ENCODE results near the gene NXPE3.
"Not testable (repeated sequence)": the region's sequence is repeated elsewhere in the genome, so short reads cannot be mapped to it uniquely, and the experiment has no call there.

NXPE3 gene

DNA sequence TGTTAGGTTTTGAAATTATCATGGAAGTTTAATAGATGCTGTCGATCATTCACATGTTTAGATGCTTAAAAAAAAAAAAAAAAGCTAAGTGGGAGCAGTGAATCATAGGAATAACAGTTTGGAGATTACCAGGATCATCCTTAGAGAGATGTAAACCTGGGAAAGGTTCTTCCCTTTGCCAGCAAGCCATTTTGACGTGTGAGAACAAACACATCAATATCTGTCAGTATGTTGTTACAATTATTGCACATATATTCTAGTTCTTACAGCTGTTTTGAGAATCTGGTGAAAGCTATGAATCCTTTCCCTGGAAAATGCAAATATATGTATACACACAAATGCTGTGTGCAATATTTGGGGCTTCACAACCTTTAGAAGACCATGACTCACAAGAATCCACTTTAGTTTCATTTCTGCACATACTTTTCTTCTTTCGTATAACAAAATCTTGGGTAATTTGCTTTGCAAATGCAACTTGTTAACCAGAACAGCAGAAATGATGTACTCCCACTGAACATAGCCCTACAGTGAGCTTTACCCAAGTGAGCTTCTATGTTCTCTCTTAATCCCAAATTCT lies 82.3 kb downstream of the NXPE3 start:
- TF ChIP-seq, protein P1, sequence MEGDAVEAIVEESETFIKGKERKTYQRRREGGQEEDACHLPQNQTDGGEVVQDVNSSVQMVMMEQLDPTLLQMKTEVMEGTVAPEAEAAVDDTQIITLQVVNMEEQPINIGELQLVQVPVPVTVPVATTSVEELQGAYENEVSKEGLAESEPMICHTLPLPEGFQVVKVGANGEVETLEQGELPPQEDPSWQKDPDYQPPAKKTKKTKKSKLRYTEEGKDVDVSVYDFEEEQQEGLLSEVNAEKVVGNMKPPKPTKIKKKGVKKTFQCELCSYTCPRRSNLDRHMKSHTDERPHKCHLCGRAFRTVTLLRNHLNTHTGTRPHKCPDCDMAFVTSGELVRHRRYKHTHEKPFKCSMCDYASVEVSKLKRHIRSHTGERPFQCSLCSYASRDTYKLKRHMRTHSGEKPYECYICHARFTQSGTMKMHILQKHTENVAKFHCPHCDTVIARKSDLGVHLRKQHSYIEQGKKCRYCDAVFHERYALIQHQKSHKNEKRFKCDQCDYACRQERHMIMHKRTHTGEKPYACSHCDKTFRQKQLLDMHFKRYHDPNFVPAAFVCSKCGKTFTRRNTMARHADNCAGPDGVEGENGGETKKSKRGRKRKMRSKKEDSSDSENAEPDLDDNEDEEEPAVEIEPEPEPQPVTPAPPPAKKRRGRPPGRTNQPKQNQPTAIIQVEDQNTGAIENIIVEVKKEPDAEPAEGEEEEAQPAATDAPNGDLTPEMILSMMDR (IDR thresholded peaks at IDR 0.05; ENCODE audit: low read depth, low read length), result no peak
- TF ChIP-seq POLR2A (IDR thresholded peaks at IDR 0.05; ENCODE audit: extremely low read depth, insufficient read length), result no peak
- no peak overlapping the region for H3K4me3 ChIP-seq (ENCODE audit: low read depth, low read length)
- no peak for DNase-seq (ENCODE audit: low read depth)

DNA sequence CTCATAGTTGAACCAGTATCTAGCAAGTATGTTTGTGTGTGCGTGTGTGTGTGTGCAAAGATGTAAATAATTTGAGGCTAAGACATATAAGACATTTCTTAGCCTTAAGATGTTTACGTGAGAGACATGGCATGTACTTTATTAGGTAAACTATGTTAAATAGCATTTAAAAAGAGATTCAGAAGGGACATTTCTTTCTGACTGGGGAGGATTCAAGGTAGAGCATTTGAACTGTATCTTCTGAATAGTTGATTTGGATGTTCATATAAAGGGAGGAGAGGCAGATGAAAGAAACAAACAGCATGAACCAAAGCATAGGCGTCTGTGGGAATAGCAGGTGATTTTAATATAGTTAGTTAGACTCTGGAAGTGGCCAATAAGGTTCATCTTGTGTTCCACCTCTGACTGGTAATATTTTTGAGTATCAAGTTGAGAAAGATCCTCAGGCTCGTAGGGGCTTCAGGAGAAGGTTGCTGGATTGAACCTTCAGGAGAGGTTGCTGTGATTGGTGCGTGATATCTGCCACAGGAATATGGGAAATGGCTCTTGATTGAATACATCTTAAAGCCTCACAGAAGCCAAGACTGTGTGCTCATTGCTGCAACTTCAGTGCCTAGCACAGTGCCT lies 82.9 kb downstream of the NXPE3 start:
- H3K4me3 ChIP-seq (ENCODE audit: low read depth, low read length), result no peak overlapping the region
- TF ChIP-seq MYC (IDR thresholded peaks at IDR 0.05; ENCODE audit: low read depth, low read length), result no peak
- no peak for TF ChIP-seq POLR2A (IDR thresholded peaks at IDR 0.05; ENCODE audit: extremely low read depth, insufficient read length)
- TF ChIP-seq, protein P2, sequence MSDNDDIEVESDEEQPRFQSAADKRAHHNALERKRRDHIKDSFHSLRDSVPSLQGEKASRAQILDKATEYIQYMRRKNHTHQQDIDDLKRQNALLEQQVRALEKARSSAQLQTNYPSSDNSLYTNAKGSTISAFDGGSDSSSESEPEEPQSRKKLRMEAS (IDR thresholded peaks at IDR 0.05; ENCODE audit: low read depth, low read length), result no peak
- TF ChIP-seq, protein P1 (IDR thresholded peaks at IDR 0.05; ENCODE audit: low read depth, low read length), result no peak
- no peak for DNase-seq (ENCODE audit: low read depth)

DNA sequence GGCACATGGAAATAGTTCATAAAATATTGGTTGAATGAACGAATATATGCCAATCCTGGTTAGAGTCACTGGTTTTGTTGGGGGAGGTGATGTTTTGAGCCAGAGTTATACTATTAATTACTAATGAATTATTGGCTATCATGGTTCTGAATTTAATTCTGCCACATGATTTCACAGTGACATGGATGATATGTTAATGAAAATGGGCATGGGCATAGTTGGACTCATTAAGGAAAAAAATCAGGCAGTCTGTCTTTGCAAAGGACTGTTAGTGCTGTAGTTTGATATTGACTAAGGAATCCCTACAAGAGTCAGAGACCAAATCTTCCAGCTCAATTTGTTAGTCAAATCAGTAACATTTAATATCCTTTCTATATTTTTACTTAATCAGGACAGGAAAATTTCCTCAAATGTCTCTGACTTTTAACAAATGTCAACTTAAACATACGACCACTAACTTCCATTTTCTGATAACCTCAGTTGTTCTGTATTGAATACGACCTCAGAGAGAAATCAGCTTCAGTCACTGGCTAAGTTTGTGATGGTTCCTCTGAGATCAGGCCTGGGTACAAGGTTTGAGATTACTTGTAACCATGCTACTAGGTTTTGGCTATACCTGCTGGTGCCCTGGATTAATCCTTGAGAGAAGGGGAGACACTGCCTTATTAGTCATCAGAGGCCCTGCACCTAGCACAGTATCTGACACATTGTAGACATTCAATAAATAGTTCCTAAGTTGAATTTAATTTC lies 83.6 kb downstream of the NXPE3 start:
- no peak overlapping the region for H3K4me3 ChIP-seq (ENCODE audit: low read depth, low read length)
- TF ChIP-seq POLR2A (IDR thresholded peaks at IDR 0.05; ENCODE audit: extremely low read depth, insufficient read length) (no peak), MYC (IDR thresholded peaks at IDR 0.05; ENCODE audit: low read depth, low read length) (no peak)
- TF ChIP-seq, protein P1 (IDR thresholded peaks at IDR 0.05; ENCODE audit: low read depth, low read length), result no peak
- TF ChIP-seq, protein P2 (IDR thresholded peaks at IDR 0.05; ENCODE audit: low read depth, low read length), result no peak
- no peak for DNase-seq (ENCODE audit: low read depth)

DNA sequence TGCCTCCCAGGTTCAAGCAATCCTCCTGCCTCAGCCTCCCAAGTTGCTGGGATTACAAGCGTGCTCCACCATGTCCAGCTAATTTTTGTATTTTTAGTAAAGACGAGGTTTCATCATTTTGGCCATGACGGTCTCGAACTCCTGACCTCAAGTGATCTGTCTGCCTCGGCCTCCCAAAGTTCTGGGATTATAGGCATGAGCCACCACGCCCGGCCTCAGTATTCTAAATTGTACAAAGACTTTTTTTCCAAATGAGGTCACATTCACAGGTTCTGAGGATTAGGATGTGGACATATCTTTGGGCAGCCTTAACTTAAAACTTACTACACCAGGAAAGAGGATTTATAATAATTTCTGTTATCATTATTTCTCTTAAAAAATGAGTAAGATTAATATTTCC lies 85.9 kb downstream of the NXPE3 start:
- DNase-seq (ENCODE audit: low read depth), result not testable (repeated sequence)

DNA sequence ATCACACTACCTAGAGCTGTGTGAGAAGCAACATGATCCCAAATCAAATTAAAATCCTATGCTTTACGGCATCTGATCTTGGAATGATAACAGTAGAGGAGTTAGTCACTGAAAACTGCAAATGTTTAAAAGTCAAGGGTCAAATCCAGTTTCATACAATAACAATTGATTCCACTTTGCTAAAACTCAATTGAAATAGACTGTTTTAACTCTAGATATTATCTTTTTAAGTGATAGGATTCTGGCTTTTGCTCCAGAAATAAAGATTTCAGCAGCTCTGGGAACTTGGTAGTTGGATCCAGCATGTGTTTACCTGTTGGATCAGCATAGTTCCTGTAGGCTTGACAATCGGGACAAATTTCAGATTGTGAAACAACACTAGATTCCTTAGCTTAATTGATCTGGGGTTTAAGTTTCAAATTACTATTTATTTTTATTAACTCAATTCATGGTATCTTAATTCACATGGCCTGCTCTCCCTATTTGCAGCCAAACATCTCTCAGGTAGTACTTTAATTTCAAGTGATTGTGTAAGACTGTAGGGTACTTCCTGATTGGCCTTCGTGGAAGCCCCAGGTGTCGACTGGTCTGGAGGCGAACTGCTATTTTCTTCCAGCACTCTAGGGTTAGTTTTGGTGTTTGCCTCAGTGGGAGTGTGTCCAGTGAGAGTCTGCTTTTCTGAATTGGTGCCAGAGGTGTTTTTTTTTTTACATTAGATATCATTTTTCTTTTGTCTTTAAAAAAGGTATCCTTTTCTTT lies 86.9 kb downstream of the NXPE3 start:
- DNase-seq (ENCODE audit: low read depth), result no peak
- no peak for TF ChIP-seq POLR2A (IDR thresholded peaks at IDR 0.05; ENCODE audit: extremely low read depth, insufficient read length)
- TF ChIP-seq, protein P2 (IDR thresholded peaks at IDR 0.05; ENCODE audit: low read depth, low read length), result no peak
- TF ChIP-seq, protein P1 (IDR thresholded peaks at IDR 0.05; ENCODE audit: low read depth, low read length), result no peak
- TF ChIP-seq MYC (IDR thresholded peaks at IDR 0.05; ENCODE audit: low read depth, low read length), result no peak
- no peak overlapping the region for H3K4me3 ChIP-seq (ENCODE audit: low read depth, low read length)

More for the DNA sequence above, 85.9 kb downstream of the NXPE3 start:
- not testable (repeated sequence) for H3K4me3 ChIP-seq (ENCODE audit: low read depth, low read length)

DNA sequence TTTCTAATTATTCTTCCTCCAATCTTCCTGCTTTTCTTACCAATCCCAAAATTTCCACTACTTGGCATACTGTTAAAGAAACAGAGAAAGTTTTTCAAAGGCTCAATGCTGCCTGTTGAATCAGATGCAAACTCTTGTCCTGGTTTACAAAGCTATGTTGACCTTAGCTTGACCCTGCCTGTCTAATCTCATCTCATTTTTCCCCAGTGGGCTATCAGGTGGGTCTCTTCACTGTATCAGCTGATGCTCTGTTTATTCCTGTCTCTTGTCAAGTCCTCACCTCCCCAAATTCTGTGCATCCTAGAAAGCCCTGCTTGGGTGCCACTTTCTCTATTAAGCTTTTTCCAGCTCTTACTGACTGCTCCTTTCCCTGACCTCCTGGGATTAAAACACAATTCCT lies 88.5 kb downstream of the NXPE3 start:
- TF ChIP-seq MYC (IDR thresholded peaks at IDR 0.05; ENCODE audit: low read depth, low read length), result no peak
- TF ChIP-seq, protein P2 (IDR thresholded peaks at IDR 0.05; ENCODE audit: low read depth, low read length), result no peak
- no peak for TF ChIP-seq POLR2A (IDR thresholded peaks at IDR 0.05; ENCODE audit: extremely low read depth, insufficient read length)
- H3K4me3 ChIP-seq (ENCODE audit: low read depth, low read length), result no peak overlapping the region
- no peak for DNase-seq (ENCODE audit: low read depth)

Data from NB4 (cell line).